H1 (cell line): ENCODE results near the gene DYNLT1. TPM values are rescaled to one million over a fixed set of nuclear protein-coding genes. Genes with fewer than 3 reads are reported as not detected.

Experiments
- CTCF ChIA-PET: fragments of 300-600 bp; sonication (Branson Sonifier 250); formaldehyde crosslinking; loops from one replicate; lab custom pipeline; 2021; ENCODE audit not compliant: partially characterized antibody; lab: Charles Lee
- POLR2A ChIA-PET: fragments of 300-600 bp; sonication (Branson Sonifier 250); formaldehyde crosslinking; loops from one replicate; lab custom pipeline; 2021; ENCODE audit warnings: inconsistent platforms; ENCODE audit not compliant: partially characterized antibody; lab: Charles Lee
- DNase-seq, 2 experiments: peaks; one replicate each; pipeline versions ENCODE4 v3.0.0 to v3.0.0-alpha.2; 2010 to 2022; ENCODE audit warnings: low spot score in 2 of 2, low read depth in 1 of 2, mixed read lengths in 1 of 2
- FAIRE-seq: peaks from 2 replicates; lab custom pipeline; 2011; peaks lifted over from hg19 to GRCh38; lab: Jason Lieb, UNC
- H2AFZ ChIP-seq: 2 replicates; pipeline ENCODE4 v1.8.1; 2012; ENCODE audit warnings: low read length, inconsistent platforms
- H2AK5ac ChIP-seq: 2 replicates; pipeline ENCODE4 v1.6.1; 2013; ENCODE audit warnings: low read depth, low read length
- H2BK120ac ChIP-seq: replicated peaks from 2 replicates; pipeline ENCODE3; 2013; ENCODE audit warnings: low read depth, low read length, inconsistent platforms
- H2BK12ac ChIP-seq: 2 replicates; pipeline ENCODE4 v1.6.1; 2013; ENCODE audit warnings: low read depth, low read length
- H2BK15ac ChIP-seq: 2 replicates; pipeline ENCODE4 v1.6.1; 2013; ENCODE audit warnings: low read length
- H2BK20ac ChIP-seq: 2 replicates; pipeline ENCODE4 v1.6.1; 2013; ENCODE audit warnings: low read length
- H2BK5ac ChIP-seq: 2 replicates; pipeline ENCODE4 v1.6.1; 2013; ENCODE audit warnings: low read depth, low read length
- H3K14ac ChIP-seq: 2 replicates; pipeline ENCODE4 v1.6.1; 2013; ENCODE audit warnings: inconsistent platforms; ENCODE audit not compliant: insufficient read length
- H3K18ac ChIP-seq: 2 replicates; pipeline ENCODE4 v1.6.1; 2013; ENCODE audit warnings: low read length; ENCODE audit errors: extremely low read depth
- H3K23ac ChIP-seq: 2 replicates; pipeline ENCODE4 v1.6.1; 2013; ENCODE audit warnings: inconsistent platforms; ENCODE audit not compliant: insufficient read length
- H3K23me2 ChIP-seq: 2 replicates; pipeline ENCODE4 v1.6.1; 2013; ENCODE audit warnings: low read depth, low read length
- H3K27ac ChIP-seq: 2 replicates; pipeline ENCODE4 v1.6.1; 2011; ENCODE audit warnings: low read depth, low read length, inconsistent platforms
- H3K27me3 ChIP-seq, 4 experiments: replicated peaks in 1 of 4; 1 replicate in 1 of 4; 2 replicates in 3 of 4; pipeline versions ENCODE4 v1.6.1 to v1.8.1; 2011 to 2013; ENCODE audit warnings: low read length in 3 of 4, mild to moderate bottlenecking in 3 of 4, inconsistent platforms in 2 of 4, mixed read lengths in 2 of 4, moderate library complexity in 1 of 4; ENCODE audit not compliant: control insufficient read depth in 3 of 4, insufficient read depth in 3 of 4; ENCODE audit errors: extremely low read depth in 1 of 4
- H3K36me3 ChIP-seq, 4 experiments: 2 replicates each; pipeline versions ENCODE4 v1.6.1 to v1.8.1; 2011 to 2013; ENCODE audit warnings: mild to moderate bottlenecking in 4 of 4, low read length in 3 of 4, moderate library complexity in 2 of 4, control low read depth in 1 of 4, inconsistent platforms in 1 of 4; ENCODE audit not compliant: insufficient read depth in 4 of 4, control insufficient read depth in 2 of 4
- H3K4ac ChIP-seq: replicated peaks from 2 replicates; pipeline ENCODE3; 2013; ENCODE audit warnings: low read length, low read depth, mixed read lengths, inconsistent platforms; ENCODE audit not compliant: insufficient read length
- H3K4me1 ChIP-seq, 4 experiments: replicated peaks in 1 of 4; 1 replicate in 1 of 4; 2 replicates in 3 of 4; pipeline versions ENCODE4 v1.6.1 to v1.8.1; 2011 to 2013; ENCODE audit warnings: low read length in 3 of 4, inconsistent platforms in 2 of 4, mixed read lengths in 1 of 4; ENCODE audit not compliant: insufficient read depth in 4 of 4, control insufficient read depth in 3 of 4
- H3K4me2 ChIP-seq, 2 experiments: 2 replicates each; pipeline versions ENCODE4 v1.6.1 to v1.8.1; 2011 to 2013; ENCODE audit warnings: low read depth in 2 of 2, low read length in 2 of 2, control low read depth in 1 of 2, inconsistent platforms in 1 of 2, mild to moderate bottlenecking in 1 of 2; ENCODE audit not compliant: insufficient read depth in 1 of 2
- H3K4me3 ChIP-seq, 4 experiments: fragments of 200-600, 300-600 bp in 1 of 4; sonication (generic), shearing (Covaris generic), sonication (Bioruptor Twin) in 1 of 4; 2 replicates each; pipeline versions ENCODE4 v1.5.1 to v1.8.1; 2011 to 2016; ENCODE audit warnings: low read length in 4 of 4, low read depth in 3 of 4, control low read depth in 2 of 4, inconsistent platforms in 2 of 4, mild to moderate bottlenecking in 2 of 4, mixed read lengths in 1 of 4, moderate library complexity in 1 of 4; ENCODE audit not compliant: insufficient read depth in 2 of 4; ENCODE audit errors: extremely low read depth in 1 of 4
- H3K56ac ChIP-seq: replicated peaks from 2 replicates; pipeline ENCODE3; 2013; ENCODE audit warnings: low read depth, mild to moderate bottlenecking, mixed read lengths, low read length, inconsistent platforms; ENCODE audit not compliant: insufficient read length
- H3K79me1 ChIP-seq: 2 replicates; pipeline ENCODE4 v1.6.1; 2013; ENCODE audit warnings: low read depth, low read length, control low read depth
- H3K79me2 ChIP-seq, 2 experiments: 2 replicates each; pipeline versions ENCODE4 v1.6.1 to v1.8.1; 2012 to 2013; ENCODE audit warnings: low read length in 2 of 2, mild to moderate bottlenecking in 2 of 2, inconsistent platforms in 1 of 2; ENCODE audit not compliant: insufficient read depth in 2 of 2, control insufficient read depth in 1 of 2
- H3K9ac ChIP-seq, 4 experiments: replicated peaks in 1 of 4; 1 replicate in 1 of 4; 2 replicates in 3 of 4; pipeline versions ENCODE4 v1.6.1 to v1.8.1; 2011 to 2013; ENCODE audit warnings: low read depth in 3 of 4, low read length in 3 of 4, control low read depth in 2 of 4, mild to moderate bottlenecking in 2 of 4, moderate library complexity in 2 of 4, inconsistent platforms in 1 of 4; ENCODE audit errors: extremely low read depth in 1 of 4
- H3K9me3 ChIP-seq, 2 experiments: 2 replicates each; pipeline versions ENCODE4 v1.6.1 to v1.8.1; 2012 to 2013; ENCODE audit warnings: mild to moderate bottlenecking in 2 of 2, moderate library complexity in 2 of 2, control low read depth in 1 of 2, inconsistent platforms in 1 of 2, low read depth in 1 of 2, low read length in 1 of 2, mixed read lengths in 1 of 2; ENCODE audit not compliant: insufficient read depth in 2 of 2
- H4K20me1 ChIP-seq, 2 experiments: replicated peaks in 1 of 2; 2 replicates each; pipeline versions ENCODE3 to v1.8.1; 2011 to 2013; ENCODE audit warnings: inconsistent platforms in 2 of 2, low read length in 2 of 2, mild to moderate bottlenecking in 1 of 2; ENCODE audit not compliant: insufficient read depth in 2 of 2, control insufficient read depth in 1 of 2
- H4K5ac ChIP-seq: 2 replicates; pipeline ENCODE4 v1.6.1; 2013; ENCODE audit warnings: low read length, low read depth, mixed read lengths, inconsistent platforms; ENCODE audit not compliant: insufficient read length
- H4K8ac ChIP-seq: 2 replicates; pipeline ENCODE4 v1.8.0; 2013; ENCODE audit warnings: mild to moderate bottlenecking, moderate library complexity, low read length, inconsistent platforms; ENCODE audit not compliant: insufficient read depth; ENCODE audit errors: extremely low read depth
- H4K91ac ChIP-seq: replicated peaks from 2 replicates; pipeline ENCODE3; 2013; ENCODE audit warnings: low read length, mixed read lengths, inconsistent platforms; ENCODE audit not compliant: insufficient read length
- BRCA1 ChIP-seq: IDR thresholded peaks from 2 replicates; pipeline ENCODE4 v1.6.1; 2012; ENCODE audit warnings: low read depth, low read length, improper control_type of control experiment
- CEBPB ChIP-seq: IDR thresholded peaks from 2 replicates; pipeline ENCODE4 v1.6.1; 2012; ENCODE audit warnings: low read depth, low read length
- JUN ChIP-seq: IDR thresholded peaks from 2 replicates; pipeline ENCODE4 v1.6.1; 2011; ENCODE audit warnings: low read depth, mild to moderate bottlenecking, improper control_type of control experiment, low read length
- JUND ChIP-seq: IDR thresholded peaks from 2 replicates; pipeline ENCODE4 v1.6.1; 2011; ENCODE audit warnings: mild to moderate bottlenecking, improper control_type of control experiment, low read length
- KDM5A ChIP-seq: fragments of 200-600 bp; IDR thresholded peaks from 2 replicates; pipeline ENCODE4 v1.7.1; 2012; ENCODE audit warnings: mild to moderate bottlenecking, low read length, inconsistent platforms, mixed read lengths
- MAFK ChIP-seq: IDR thresholded peaks from 2 replicates; pipeline ENCODE4 v1.6.1; 2012; ENCODE audit warnings: low read depth, mild to moderate bottlenecking, improper control_type of control experiment, low read length
- NRF1 ChIP-seq: IDR thresholded peaks from 2 replicates; pipeline ENCODE4 v1.6.1; 2011; ENCODE audit warnings: mild to moderate bottlenecking, low read depth, low read length, improper control_type of control experiment
- RFX5 ChIP-seq: IDR thresholded peaks from 2 replicates; pipeline ENCODE4 v1.6.1; 2011; ENCODE audit warnings: low read depth, low read length, improper control_type of control experiment, borderline replicate concordance
- SAP30 ChIP-seq: fragments of 300-600 bp; sonication (generic); IDR thresholded peaks from 2 replicates; pipeline ENCODE4 v1.7.1; 2012; ENCODE audit warnings: low read length, moderate library complexity, mild to moderate bottlenecking, inconsistent platforms; ENCODE audit not compliant: insufficient read depth, insufficient replicate concordance
- SIN3A ChIP-seq, 2 experiments: IDR thresholded peaks in 1 of 2; conservative IDR thresholded peaks in 1 of 2; 2 replicates each; pipeline ENCODE4 v1.6.1; 2011 to 2012; ENCODE audit warnings: low read length in 2 of 2, improper control_type of control experiment in 1 of 2, low read depth in 1 of 2, mild to moderate bottlenecking in 1 of 2
- SP1 ChIP-seq: IDR thresholded peaks from 2 replicates; pipeline ENCODE4 v1.6.1; 2011; ENCODE audit warnings: low read depth, low read length
- TBP ChIP-seq: IDR thresholded peaks from 2 replicates; pipeline ENCODE4 v1.6.1; 2011; ENCODE audit warnings: low read depth, low read length, improper control_type of control experiment
- WGBS, 2 experiments: shearing (Covaris generic) in 1 of 2; methylation state at CpG; one replicate each; pipeline versions ENCODE4 v1.1.6 to v1.1.7; 2013 to 2015; ENCODE audit warnings: low lambda C conversion rate in 2 of 2, mixed read lengths in 2 of 2, inconsistent platforms in 1 of 2, low coverage in 1 of 2, missing lambda C conversion rate in 1 of 2; ENCODE audit not compliant: insufficient replicate concordance in 2 of 2, insufficient coverage in 1 of 2, insufficient read length in 1 of 2; ENCODE audit errors: extremely low coverage in 1 of 2, missing lambda C conversion rate in 1 of 2; 5-methylcytosine and 5-hydroxymethylcytosine counted together
- polyA plus RNA-seq, 7 experiments: library from polyadenylated mRNA; depleted of rRNA in 3 of 7; stranded (reverse) in 5 of 7; unstranded in 2 of 7; fragments of >200 nt in 5 of 7; fragments of 200-250 nt in 2 of 7; gene quantifications; 1 replicate in 5 of 7; 2 replicates in 1 of 7; 4 replicates in 1 of 7; pipeline versions ENCODE4 v1.2.1 to v1.2.3, GENCODE V29; 2011 to 2013; ENCODE audit warnings: missing spikeins in 2 of 7, mixed read lengths in 2 of 7
- total RNA-seq: library from RNA; stranded (reverse); fragmentation: NEBNext Ultra II Directional; extraction: Animal tissue kit (Norgen Biotek cat#: 25700); gene quantifications from 2 replicates; pipeline ENCODE4 v1.2.1, GENCODE V29; 2021

DYNLT1 gene
- total and polyA plus RNA-seq, 2 of the 8 experiments (the other 6 are each of a cell fraction or from before 2014, with no cell fraction given), result 119 to 245 TPM

DNA sequence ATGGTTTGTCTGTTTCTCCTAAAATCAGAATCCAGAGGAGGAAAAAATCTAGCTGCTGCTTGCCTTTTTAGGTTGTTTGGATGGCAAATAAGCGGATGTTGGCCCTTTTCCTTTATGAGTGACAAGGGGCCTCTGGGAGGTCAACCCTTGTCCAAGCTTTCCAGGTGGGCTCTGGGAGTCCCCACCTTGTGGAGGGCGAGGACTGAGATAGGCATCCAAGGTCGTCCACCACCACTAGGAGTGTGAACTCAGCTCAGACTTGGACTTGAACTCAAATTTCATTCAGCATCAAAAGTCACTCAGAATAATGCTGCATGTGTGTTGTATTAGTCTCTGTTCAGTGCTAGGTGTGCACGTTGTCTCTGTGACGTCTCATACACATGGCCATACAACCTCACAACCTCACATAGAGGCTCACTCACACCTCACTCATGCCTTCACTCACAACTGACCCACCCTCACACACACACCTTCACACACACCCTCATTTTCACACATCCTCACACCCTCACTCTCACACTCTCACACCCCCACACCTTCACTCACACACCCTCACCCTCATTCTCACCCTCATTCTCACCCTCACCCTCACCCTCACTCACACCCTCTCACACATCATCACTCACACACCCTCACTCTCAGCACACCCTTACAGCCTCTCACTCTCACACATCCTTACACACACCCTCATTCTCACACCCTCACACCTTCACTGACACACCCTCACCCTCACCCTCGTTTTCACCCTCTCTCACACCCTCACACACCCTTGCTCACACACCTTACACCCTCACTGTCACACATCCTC is 18.0 kb downstream of the DYNLT1 start:
- peaks cover 6% of the 10 kb centered on the region; the same call in 1 of the 2 replicates for H3K23me2 ChIP-seq
- no peak overlapping the region for H3K14ac ChIP-seq
- H2AK5ac ChIP-seq, result peak overlapping the region; percentile 42; the same call in 1 of the 2 replicates
- no peak overlapping the region for H3K4me3 ChIP-seq
- no peak overlapping the region for H2BK120ac ChIP-seq
- no peak overlapping the region for H3K9ac ChIP-seq
- H2AFZ ChIP-seq, result no peak overlapping the region
- H3K27me3 ChIP-seq, result no peaks in the 10 kb centered on the region
- H3K79me1 ChIP-seq, result peaks cover 2% of the 10 kb centered on the region
- H2BK5ac ChIP-seq, result peak overlapping the region; percentile 1; the same call in 1 of the 2 replicates
- H3K27ac ChIP-seq, result no peak overlapping the region
- no peak overlapping the region for H2BK15ac ChIP-seq
- H3K56ac ChIP-seq, result peak overlapping the region; percentile 60
- no peaks in the 10 kb centered on the region for H3K79me2 ChIP-seq
- TF ChIP-seq SP1, result no peak
- TF ChIP-seq SAP30, result no peak
- TF ChIP-seq JUN, result no peak
- no peak for TF ChIP-seq JUND
- TF ChIP-seq RFX5, result no peak
- no peak for TF ChIP-seq KDM5A
- TF ChIP-seq BRCA1, result no peak
- no peak for TF ChIP-seq CEBPB
- no peak for TF ChIP-seq SIN3A (conservative IDR thresholded peaks at IDR 0.05 in 1 of 2, IDR thresholded peaks at IDR 0.05 in 1 of 2; ENCODE audit: low read depth in 1 of 2, low read length in 2 of 2)
- TF ChIP-seq MAFK, result no peak
- TF ChIP-seq TBP, result no peak
- TF ChIP-seq NRF1, result no peak
- TF ChIP-seq, all 59 proteins: peak for 0
- no peak overlapping the region for H4K5ac ChIP-seq
- DNase-seq, result no peak
- no peak overlapping the region for H3K18ac ChIP-seq
- no peak overlapping the region for H2BK20ac ChIP-seq
- no peak overlapping the region for H3K4ac ChIP-seq
- FAIRE-seq, result no peak
- no peak overlapping the region for H3K23ac ChIP-seq
- no peak overlapping the region for H4K91ac ChIP-seq
- 88 to 100% methylated on average over 1 to 6 of the region's 6 CpGs for WGBS, 2 experiments
- no peaks in the 10 kb centered on the region for H3K9me3 ChIP-seq
- ChIA-PET POLR2A (interaction anchor here (0.9 to 2.2 kb wide), 4 partner anchors 11 to 15 kb away, joined by 3 to 13 read pairs (median 4); no protein-coding TSS in a partner anchor), CTCF (interaction anchor here (0.9 to 1.2 kb wide), 3 partner anchors 21 to 507 kb away, joined by 3 read pairs; no protein-coding TSS in a partner anchor)
- peaks cover 3 to 9% of the 10 kb centered on the region in 2 experiments for H4K20me1 ChIP-seq
- peaks cover 2 to 40% (median 21%) of the 10 kb centered on the region in 4 experiments; a peak in 7 of 8 replicates for H3K36me3 ChIP-seq
- H3K4me2 ChIP-seq, result no peak overlapping the region
- no peak overlapping the region for H2BK12ac ChIP-seq
- H3K4me1 ChIP-seq, result peaks cover 0 to 7% (median 0%) of the 10 kb centered on the region in 4 experiments; a peak in 3 of 7 replicates
- no peak overlapping the region for H4K8ac ChIP-seq
